C4-2B (cell line): ENCODE measurements around the gene CTXN3.
"Not testable (repeated sequence)": the region's sequence is repeated elsewhere in the genome, so short reads cannot be mapped to it uniquely, and the experiment has no call there.

Experiments used
- H3K27ac ChIP-seq: fragments of 450-650 bp; 2 replicates; pipeline ENCODE4 v1.5.1; 2017
- CTCF ChIP-seq: fragments of 450-650 bp; conservative IDR thresholded peaks from 2 replicates; pipeline ENCODE4 v1.5.1; 2017; ENCODE audit warnings: mild to moderate bottlenecking
- ZFX ChIP-seq: fragments of 450-650 bp; IDR thresholded peaks from 2 replicates; pipeline ENCODE4 v1.6.1; 2017

CTXN3 gene

GRCh38 chr5:127667926-127668325 lies 19.0 kb downstream of the CTXN3 start:
- TF ChIP-seq CTCF (no peak), ZFX (no peak)
- H3K27ac ChIP-seq: no peak overlapping the region

GRCh38 chr5:127671218-127671617 lies 22.3 kb downstream of the CTXN3 start:
- H3K27ac ChIP-seq: no peak overlapping the region
- TF ChIP-seq CTCF: no peak
- TF ChIP-seq ZFX: no peak

- H3K27ac ChIP-seq: no peak overlapping the region
- no peak for TF ChIP-seq ZFX
- no peak for TF ChIP-seq CTCF
Measured at GRCh38 chr5:127673117-127673800, 24.4 kb downstream of the CTXN3 start.

- not testable (repeated sequence) for H3K27ac ChIP-seq
Measured at GRCh38 chr5:127676951-127677350, 28.1 kb downstream of the CTXN3 start.

GRCh38 chr5:127679691-127680330 lies 30.9 kb downstream of the CTXN3 start:
- H3K27ac ChIP-seq: not testable (repeated sequence)

- no peak overlapping the region for H3K27ac ChIP-seq
- no peak for TF ChIP-seq CTCF
- TF ChIP-seq ZFX: no peak
Measured at GRCh38 chr5:127680595-127680994, 31.7 kb downstream of the CTXN3 start.

- TF ChIP-seq CTCF (no peak), ZFX (no peak)
Measured at GRCh38 chr5:127683008-127683407, 34.1 kb downstream of the CTXN3 start.

GRCh38 chr5:127684726-127685467 lies 36.0 kb downstream of the CTXN3 start:
- TF ChIP-seq CTCF: no peak
- no peak for TF ChIP-seq ZFX
- no peak overlapping the region for H3K27ac ChIP-seq

More at GRCh38 chr5:127683008-127683407, 34.1 kb downstream of the CTXN3 start:
- H3K27ac ChIP-seq: no peak overlapping the region
